ENCODE data around the gene CTU1.
A peak's percentile ranks its signal among the peaks of the same experiment; 100 is the strongest.
"Not testable (repeated sequence)": the region's sequence is repeated elsewhere in the genome, so short reads cannot be mapped to it uniquely, and the experiment has no call there.

CTU1 gene

GRCh38 chr19:51108066-51108804 lies at the start of gene CTU1:
TSS of gene CTU1 (minus strand) at chr19:51108409. CDS start at chr19:51104569, 3,840 bp downstream.
- no peaks in the 10 kb centered on the region for H3K36me3 ChIP-seq (ENCODE audit: control insufficient read depth, low read depth, low read length)
- H3K27ac ChIP-seq (ENCODE audit: low read length) = no peak within 1 kb of the TSS
- H3K27me3 ChIP-seq (ENCODE audit: control insufficient read depth, insufficient read depth, low read length) = peaks cover 25% of the 10 kb centered on the region
- no peaks in the 10 kb centered on the region for H3K9me3 ChIP-seq (ENCODE audit: control insufficient read depth, low read depth, low read length)
- peak within 1 kb of the TSS; percentile 91 for H3K4me3 ChIP-seq (ENCODE audit: low read length)
- peak within 1 kb of the TSS; percentile 65 for H3K9ac ChIP-seq (ENCODE audit: low read length)
- peaks cover 4% of the 10 kb centered on the region for H3K4me1 ChIP-seq (ENCODE audit: control insufficient read depth, low read depth, low read length)

DNA sequence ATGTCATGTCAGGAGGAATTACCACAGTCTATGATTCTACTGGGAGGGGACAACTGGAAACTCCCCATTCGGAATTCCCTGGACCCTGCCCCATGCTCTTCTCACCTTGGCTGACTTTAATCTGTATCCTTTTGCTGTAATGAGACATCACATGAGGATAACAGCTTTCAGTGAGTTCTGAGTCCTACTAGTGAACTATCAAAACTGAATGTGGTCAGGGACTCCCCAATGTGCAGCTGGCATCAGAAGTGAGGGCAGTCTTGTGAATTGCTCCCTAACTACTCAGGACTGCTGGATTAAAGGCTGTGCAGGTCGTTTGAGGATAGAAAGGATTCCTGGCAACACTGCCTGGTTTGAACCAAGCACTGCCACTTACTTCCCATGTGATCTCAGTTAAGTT lies 49.1 kb upstream of the CTU1 start:
- Histone ChIP-seq H3K9me3 (ENCODE audit: control insufficient read depth, low read depth, low read length) (no peaks in the 10 kb centered on the region), H3K9ac (ENCODE audit: low read length) (no peak overlapping the region), H3K27ac (ENCODE audit: low read length) (no peak overlapping the region), H3K36me3 (ENCODE audit: control insufficient read depth, low read depth, low read length) (no peaks in the 10 kb centered on the region), H3K4me3 (ENCODE audit: low read length) (no peak overlapping the region), H3K4me1 (ENCODE audit: control insufficient read depth, low read depth, low read length) (no peaks in the 10 kb centered on the region), H3K27me3 (ENCODE audit: control insufficient read depth, insufficient read depth, low read length) (no peaks in the 10 kb centered on the region)

GRCh38 chr19:51156710-51157109 lies 48.5 kb upstream of the CTU1 start:
- no peaks in the 10 kb centered on the region for H3K9me3 ChIP-seq (ENCODE audit: control insufficient read depth, low read depth, low read length)
- H3K27ac ChIP-seq (ENCODE audit: low read length) = no peak overlapping the region
- no peaks in the 10 kb centered on the region for H3K27me3 ChIP-seq (ENCODE audit: control insufficient read depth, insufficient read depth, low read length)
- no peaks in the 10 kb centered on the region for H3K36me3 ChIP-seq (ENCODE audit: control insufficient read depth, low read depth, low read length)
- no peak overlapping the region for H3K4me3 ChIP-seq (ENCODE audit: low read length)
- H3K9ac ChIP-seq (ENCODE audit: low read length) = no peak overlapping the region
- no peaks in the 10 kb centered on the region for H3K4me1 ChIP-seq (ENCODE audit: control insufficient read depth, low read depth, low read length)

DNA sequence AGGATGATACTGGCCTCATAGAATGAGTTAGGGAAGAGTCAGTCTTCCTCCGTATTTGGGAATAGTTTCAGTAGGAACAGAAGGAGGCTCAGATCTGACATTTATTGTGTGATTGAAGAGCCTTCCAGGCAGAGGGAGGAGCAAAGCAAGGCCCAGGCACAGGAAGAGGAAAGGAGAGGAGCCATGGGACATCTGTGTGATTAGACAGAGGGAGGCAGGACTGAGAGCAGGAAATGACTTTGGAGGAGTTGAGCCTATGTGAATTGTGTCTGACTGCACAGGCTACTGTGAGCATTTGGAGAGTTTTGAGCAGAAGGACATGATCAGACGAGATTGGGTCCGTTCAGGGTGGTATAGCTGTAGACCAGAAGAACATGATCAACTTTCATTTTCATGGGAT lies 42.4 kb upstream of the CTU1 start:
- Histone ChIP-seq H3K36me3 (ENCODE audit: control insufficient read depth, low read depth, low read length) (no peaks in the 10 kb centered on the region), H3K4me3 (ENCODE audit: low read length) (no peak overlapping the region), H3K27me3 (ENCODE audit: control insufficient read depth, insufficient read depth, low read length) (no peaks in the 10 kb centered on the region), H3K9ac (ENCODE audit: low read length) (no peak overlapping the region), H3K9me3 (ENCODE audit: control insufficient read depth, low read depth, low read length) (no peaks in the 10 kb centered on the region), H3K27ac (ENCODE audit: low read length) (no peak overlapping the region), H3K4me1 (ENCODE audit: control insufficient read depth, low read depth, low read length) (no peaks in the 10 kb centered on the region)

- no peaks in the 10 kb centered on the region for H3K27me3 ChIP-seq (ENCODE audit: control insufficient read depth, insufficient read depth, low read length)
- no peak overlapping the region for H3K9ac ChIP-seq (ENCODE audit: low read length)
- H3K27ac ChIP-seq (ENCODE audit: low read length) = no peak overlapping the region
Observed at GRCh38 chr19:51148580-51148979, 40.4 kb upstream of the CTU1 start.

GRCh38 chr19:51147663-51148062 lies 39.5 kb upstream of the CTU1 start:
- Histone ChIP-seq H3K4me3 (ENCODE audit: low read length) (no peak overlapping the region), H3K9me3 (ENCODE audit: control insufficient read depth, low read depth, low read length) (no peaks in the 10 kb centered on the region), H3K9ac (ENCODE audit: low read length) (no peak overlapping the region), H3K4me1 (ENCODE audit: control insufficient read depth, low read depth, low read length) (no peaks in the 10 kb centered on the region), H3K27me3 (ENCODE audit: control insufficient read depth, insufficient read depth, low read length) (no peaks in the 10 kb centered on the region), H3K36me3 (ENCODE audit: control insufficient read depth, low read depth, low read length) (no peaks in the 10 kb centered on the region), H3K27ac (ENCODE audit: low read length) (no peak overlapping the region)

More at GRCh38 chr19:51148580-51148979, 40.4 kb upstream of the CTU1 start:
- no peaks in the 10 kb centered on the region for H3K4me1 ChIP-seq (ENCODE audit: control insufficient read depth, low read depth, low read length)
- no peaks in the 10 kb centered on the region for H3K36me3 ChIP-seq (ENCODE audit: control insufficient read depth, low read depth, low read length)
- H3K9me3 ChIP-seq (ENCODE audit: control insufficient read depth, low read depth, low read length) = no peaks in the 10 kb centered on the region
- no peak overlapping the region for H3K4me3 ChIP-seq (ENCODE audit: low read length)

DNA sequence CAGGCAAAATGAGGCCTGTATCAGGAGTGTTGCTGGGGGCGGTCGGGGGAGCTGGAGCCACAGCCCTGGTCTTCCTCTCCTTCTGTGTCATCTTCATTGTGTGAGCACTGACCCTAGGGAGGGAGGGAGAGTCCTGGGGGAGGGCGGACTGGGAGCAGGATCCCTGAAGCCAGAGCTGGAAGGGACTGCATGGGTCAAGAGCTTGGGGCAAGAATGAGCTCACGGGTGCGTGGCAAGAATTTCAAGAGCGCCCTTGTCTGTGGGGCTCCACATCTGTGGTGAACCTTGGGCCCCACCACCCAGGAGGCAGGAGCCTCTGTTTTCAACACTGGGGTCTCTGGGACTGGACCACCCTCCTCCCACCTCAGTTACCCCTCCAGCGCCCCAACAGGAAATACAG lies 38.5 kb upstream of the CTU1 start:
- Histone ChIP-seq H3K36me3 (ENCODE audit: control insufficient read depth, low read depth, low read length) (no peaks in the 10 kb centered on the region), H3K27ac (ENCODE audit: low read length) (no peak overlapping the region), H3K9ac (ENCODE audit: low read length) (no peak overlapping the region), H3K4me3 (ENCODE audit: low read length) (no peak overlapping the region), H3K9me3 (ENCODE audit: control insufficient read depth, low read depth, low read length) (no peaks in the 10 kb centered on the region), H3K27me3 (ENCODE audit: control insufficient read depth, insufficient read depth, low read length) (no peaks in the 10 kb centered on the region), H3K4me1 (ENCODE audit: control insufficient read depth, low read depth, low read length) (no peaks in the 10 kb centered on the region)

GRCh38 chr19:51145916-51146493 lies 37.8 kb upstream of the CTU1 start:
- H3K9me3 ChIP-seq (ENCODE audit: control insufficient read depth, low read depth, low read length) = no peaks in the 10 kb centered on the region
- peaks cover 4% of the 10 kb centered on the region for H3K4me1 ChIP-seq (ENCODE audit: control insufficient read depth, low read depth, low read length)
- no peaks in the 10 kb centered on the region for H3K27me3 ChIP-seq (ENCODE audit: control insufficient read depth, insufficient read depth, low read length)
- no peak overlapping the region for H3K9ac ChIP-seq (ENCODE audit: low read length)
- H3K27ac ChIP-seq (ENCODE audit: low read length) = no peak overlapping the region
- H3K4me3 ChIP-seq (ENCODE audit: low read length) = no peak overlapping the region
- H3K36me3 ChIP-seq (ENCODE audit: control insufficient read depth, low read depth, low read length) = no peaks in the 10 kb centered on the region

GRCh38 chr19:51144482-51145045 lies 36.4 kb upstream of the CTU1 start:
- Histone ChIP-seq H3K9me3 (ENCODE audit: control insufficient read depth, low read depth, low read length) (no peaks in the 10 kb centered on the region), H3K4me1 (ENCODE audit: control insufficient read depth, low read depth, low read length) (peaks cover 13% of the 10 kb centered on the region), H3K27me3 (ENCODE audit: control insufficient read depth, insufficient read depth, low read length) (no peaks in the 10 kb centered on the region), H3K9ac (ENCODE audit: low read length) (no peak overlapping the region), H3K36me3 (ENCODE audit: control insufficient read depth, low read depth, low read length) (no peaks in the 10 kb centered on the region), H3K27ac (ENCODE audit: low read length) (no peak overlapping the region), H3K4me3 (ENCODE audit: low read length) (no peak overlapping the region)

GRCh38 chr19:51143486-51143885 lies 35.3 kb upstream of the CTU1 start:
- Histone ChIP-seq H3K4me3 (ENCODE audit: low read length) (no peak overlapping the region), H3K9me3 (ENCODE audit: control insufficient read depth, low read depth, low read length) (no peaks in the 10 kb centered on the region), H3K27ac (ENCODE audit: low read length) (no peak overlapping the region), H3K36me3 (ENCODE audit: control insufficient read depth, low read depth, low read length) (no peaks in the 10 kb centered on the region), H3K27me3 (ENCODE audit: control insufficient read depth, insufficient read depth, low read length) (no peaks in the 10 kb centered on the region), H3K9ac (ENCODE audit: low read length) (no peak overlapping the region), H3K4me1 (ENCODE audit: control insufficient read depth, low read depth, low read length) (peaks cover 13% of the 10 kb centered on the region)

- H3K4me3 ChIP-seq (ENCODE audit: low read length); H3K9ac ChIP-seq (ENCODE audit: low read length); H3K9me3 ChIP-seq (ENCODE audit: control insufficient read depth, low read depth, low read length); H3K36me3 ChIP-seq (ENCODE audit: control insufficient read depth, low read depth, low read length); H3K27me3 ChIP-seq (ENCODE audit: control insufficient read depth, insufficient read depth, low read length); H3K27ac ChIP-seq (ENCODE audit: low read length): not testable (repeated sequence)
- peaks cover 13% of the 10 kb centered on the region for H3K4me1 ChIP-seq (ENCODE audit: control insufficient read depth, low read depth, low read length)
Observed at GRCh38 chr19:51142809-51143475, 34.7 kb upstream of the CTU1 start.

Data from iPS-18a (cell line).